ENCODE data around the gene PWP1. TPM values are rescaled to one million over a fixed set of nuclear protein-coding genes. Genes with fewer than 3 reads are reported as not detected.

The PWP1 gene
- total and polyA plus RNA-seq, 8 donors = 10.5 to 21.8 (median 14.8) TPM

GRCh38 chr12:107670999-107671643 lies 14.5 kb upstream of the PWP1 start:
- H3K9me3 ChIP-seq = no peaks in the 10 kb centered on the region
- no peaks in the 10 kb centered on the region for H3K36me3 ChIP-seq
- H3K4me3 ChIP-seq = no peak overlapping the region
- H3K4me1 ChIP-seq = no peaks in the 10 kb centered on the region
- H3K27me3 ChIP-seq = peaks cover 0 to 10% (median 0%) of the 10 kb centered on the region in 4 donors
- 32 to 42% methylated on average over 10 of the region's 10 CpGs for WGBS, 2 donors
- intact Hi-C loops (cut with DNase I) = loop anchor here in 1 of 3 donors (10.0 kb wide), 1 partner anchor 214 kb away; no protein-coding TSS in a partner anchor
- ATAC-seq (peak in 3 of 4 donors; percentile 56 to 75 (median 59)), DNase-seq (peak in 1 of 6 donors; percentile 63), FAIRE-seq (no peak)
- TF ChIP-seq, protein P1, sequence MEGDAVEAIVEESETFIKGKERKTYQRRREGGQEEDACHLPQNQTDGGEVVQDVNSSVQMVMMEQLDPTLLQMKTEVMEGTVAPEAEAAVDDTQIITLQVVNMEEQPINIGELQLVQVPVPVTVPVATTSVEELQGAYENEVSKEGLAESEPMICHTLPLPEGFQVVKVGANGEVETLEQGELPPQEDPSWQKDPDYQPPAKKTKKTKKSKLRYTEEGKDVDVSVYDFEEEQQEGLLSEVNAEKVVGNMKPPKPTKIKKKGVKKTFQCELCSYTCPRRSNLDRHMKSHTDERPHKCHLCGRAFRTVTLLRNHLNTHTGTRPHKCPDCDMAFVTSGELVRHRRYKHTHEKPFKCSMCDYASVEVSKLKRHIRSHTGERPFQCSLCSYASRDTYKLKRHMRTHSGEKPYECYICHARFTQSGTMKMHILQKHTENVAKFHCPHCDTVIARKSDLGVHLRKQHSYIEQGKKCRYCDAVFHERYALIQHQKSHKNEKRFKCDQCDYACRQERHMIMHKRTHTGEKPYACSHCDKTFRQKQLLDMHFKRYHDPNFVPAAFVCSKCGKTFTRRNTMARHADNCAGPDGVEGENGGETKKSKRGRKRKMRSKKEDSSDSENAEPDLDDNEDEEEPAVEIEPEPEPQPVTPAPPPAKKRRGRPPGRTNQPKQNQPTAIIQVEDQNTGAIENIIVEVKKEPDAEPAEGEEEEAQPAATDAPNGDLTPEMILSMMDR (IDR thresholded peaks at IDR 0.05) = peak in 3 of 4 donors; percentile 22 to 35 (median 35)
- no peak overlapping the region for H3K27ac ChIP-seq

- H3K36me3 ChIP-seq = no peaks in the 10 kb centered on the region
- no peaks in the 10 kb centered on the region for H3K4me1 ChIP-seq
- WGBS, 2 donors = 42 to 52% methylated on average over 6 of the region's 6 CpGs
- no peak for DNase-seq
- no peaks in the 10 kb centered on the region for H3K9me3 ChIP-seq
- TF ChIP-seq, protein P1 (IDR thresholded peaks at IDR 0.05) = no peak
- H3K27me3 ChIP-seq = no peaks in the 10 kb centered on the region
- no peak for FAIRE-seq
- H3K4me3 ChIP-seq = no peak overlapping the region
- no peak overlapping the region for H3K27ac ChIP-seq
- intact Hi-C loops (cut with DNase I) = loop anchor here in 2 of 3 donors (5.0 to 10.0 kb wide), 2 partner anchors 207 to 210 kb away; no protein-coding TSS in a partner anchor
- ATAC-seq = no peak
Measured at GRCh38 chr12:107677671-107678070, 7.9 kb upstream of the PWP1 start.

- no peak for FAIRE-seq
- 36 to 44% methylated on average over 6 of the region's 6 CpGs for WGBS, 2 donors
Measured at GRCh38 chr12:107679336-107679735, 6.3 kb upstream of the PWP1 start.

GRCh38 chr12:107681455-107681835 lies 4.2 kb upstream of the PWP1 start:
- Histone ChIP-seq H3K4me3 (no peak overlapping the region), H3K27me3 (no peaks in the 10 kb centered on the region), H3K4me1 (peaks cover 0 to 2% (median 0%) of the 10 kb centered on the region in 3 donors), H3K27ac (no peak overlapping the region), H3K9me3 (no peaks in the 10 kb centered on the region), H3K36me3 (no peaks in the 10 kb centered on the region)
- FAIRE-seq (no peak), DNase-seq (no peak), ATAC-seq (no peak)
- WGBS, 2 donors = 48 to 62% methylated on average over 5 of the region's 5 CpGs
- TF ChIP-seq, protein P1 (IDR thresholded peaks at IDR 0.05) = no peak
- intact Hi-C loops (cut with DNase I) = loop anchor here in 2 of 3 donors (10.0 kb wide), 1 partner anchor 73 kb away; no protein-coding TSS in a partner anchor

More at GRCh38 chr12:107679336-107679735, 6.3 kb upstream of the PWP1 start:
- Histone ChIP-seq H3K9me3 (no peaks in the 10 kb centered on the region), H3K27ac (no peak overlapping the region), H3K36me3 (no peaks in the 10 kb centered on the region), H3K27me3 (no peaks in the 10 kb centered on the region), H3K4me1 (no peaks in the 10 kb centered on the region), H3K4me3 (no peak overlapping the region)
- DNase-seq (no peak), ATAC-seq (no peak)
- intact Hi-C loops (cut with DNase I) = loop anchor here in 2 of 3 donors (5.0 to 10.0 kb wide), 2 partner anchors 205 to 208 kb away; no protein-coding TSS in a partner anchor
- TF ChIP-seq, protein P1 (IDR thresholded peaks at IDR 0.05) = no peak

Data from pancreas (tissue), 10 donors.